ENCODE measurements around the gene IQCN. TPM values are rescaled to one million over a fixed set of nuclear protein-coding genes. Genes with fewer than 3 reads are reported as not detected.
A peak's percentile ranks its signal among the peaks of the same experiment; 100 is the strongest.

The IQCN gene
- total RNA-seq, 4 donors from 2014 or later: 0.23 to 3.1 (median 0.96) TPM

GRCh38 chr19:18208098-18208951, 65.9 kb downstream of the IQCN start:
- TF ChIP-seq CTCF (IDR thresholded peaks at IDR 0.05): peak in 5 of 6 experiments; percentile 15 to 68 (median 37)
- no peak for TF ChIP-seq POLR2A (IDR thresholded peaks at IDR 0.05)
- intact Hi-C loops (cut with DNase I): no loop called here
- Histone ChIP-seq H3K4me1 (peaks cover 6 to 40% (median 9%) of the 10 kb centered on the region in 3 donors), H3K4me3 (no peak overlapping the region), H3K27ac (peak overlapping the region in 3 of 4 donors; percentile 32 to 70 (median 45)), H3K9me3 (no peaks in the 10 kb centered on the region), H3K36me3 (no peaks in the 10 kb centered on the region), H3K27me3 (peaks cover 0 to 20% (median 0%) of the 10 kb centered on the region in 4 donors)
- 24 to 30% methylated on average over 19 to 21 of the region's 32 CpGs for WGBS, 2 donors
- no peak for DNase-seq

Small RNA genes within 50 kb of the gene (small RNA-seq; reads per million reads assigned to genes)
- 0 to 0.27 (median 0) reads per million in 4 donors for gene MIR3188
- 0 reads per million in 4 donors for gene RPL39P38

Other genes with a start within 250 kb of the IQCN start
- gene IL12RB1, start 187.5 kb downstream of the IQCN start, total RNA-seq: 1 to 10 TPM; 1.1 to 2.3 (median 1.9) TPM
- 1 to 10 TPM; 2.3 to 4.8 (median 4.1) TPM for gene MAST3, start 176.7 kb downstream of the IQCN start, total RNA-seq
- gene PIK3R2, start 121.3 kb downstream of the IQCN start, total RNA-seq: 10 to 100 TPM; 20.4 to 42.1 (median 29.1) TPM
- gene IFI30, start 100.6 kb downstream of the IQCN start, total RNA-seq: 10 to 100 TPM; 11.3 to 90.5 (median 25.7) TPM
- gene MPV17L2, start 81.2 kb downstream of the IQCN start, total RNA-seq: 10 to 100 TPM; 10.6 to 23.5 (median 14.0) TPM
- under 1 TPM in 3 of 4 donors, not detected in 1; 0.30 to 0.76 (median 0.44) TPM for gene RAB3A, start 70.4 kb downstream of the IQCN start, total RNA-seq
- gene PDE4C, start 48.0 kb downstream of the IQCN start, total RNA-seq: under 1 TPM in 1 of 4 donors, not detected in 3; 0.76 TPM
- gene JUND, start 7.2 kb upstream of the IQCN start, total RNA-seq: 100 to 1,000 TPM in 3 of 4 donors, 10 to 100 TPM in 1; 71.7 to 192 (median 166) TPM
- gene LSM4, start 48.6 kb upstream of the IQCN start, total RNA-seq: 100 to 1,000 TPM in 3 of 4 donors, 10 to 100 TPM in 1; 97.3 to 228 (median 137) TPM
- 10 to 100 TPM in 1 of 4 donors, 1 to 10 TPM in 2, under 1 TPM in 1; 0.83 to 10.1 (median 5.3) TPM for gene PGPEP1, start 66.1 kb upstream of the IQCN start, total RNA-seq
- gene GDF15, start 111.7 kb upstream of the IQCN start, total RNA-seq: 1 to 10 TPM in 1 of 4 donors, under 1 TPM in 1, not detected in 2; 0.76 to 2.3 TPM
- 10 to 100 TPM in 1 of 4 donors, 1 to 10 TPM in 1, under 1 TPM in 2; 0.53 to 10.3 (median 1.9) TPM for gene LRRC25, start 123.2 kb upstream of the IQCN start, total RNA-seq
- 10 to 100 TPM; 23.7 to 48.1 (median 26.1) TPM for gene SSBP4, start 144.9 kb upstream of the IQCN start, total RNA-seq
- 10 to 100 TPM in 3 of 4 donors, 1 to 10 TPM in 1; 8.1 to 24.4 (median 14.4) TPM for gene ISYNA1, start 163.7 kb upstream of the IQCN start, total RNA-seq
- gene ELL, start 247.6 kb upstream of the IQCN start, total RNA-seq: 10 to 100 TPM in 2 of 4 donors, 1 to 10 TPM in 2; 5.9 to 12.8 (median 9.9) TPM

Measured in esophagus squamous epithelium (tissue), 5 donors.